PC-9 (cell line): ENCODE measurements around the gene CATSPERB. TPM values are rescaled to one million over a fixed set of nuclear protein-coding genes. Genes with fewer than 3 reads are reported as not detected.
"Not testable (repeated sequence)": the region's sequence is repeated elsewhere in the genome, so short reads cannot be mapped to it uniquely, and the experiment has no call there.

Source experiments
- BruUV-seq: library from RNA; stranded (reverse); fragments of 400-500 nt; replicated peaks from 2 replicates; lab custom pipeline; 2021; lab: Mats Ljungman, UMichigan
- CTCF ChIA-PET: fragments of 300-600 bp; sonication (Branson Sonifier 250); formaldehyde crosslinking; loops from one replicate; lab custom pipeline; 2022; ENCODE audit warnings: antibody characterized with exemption; lab: Charles Lee
- POLR2A ChIA-PET: fragments of 300-600 bp; sonication (Branson Sonifier 250); formaldehyde crosslinking; loops from one replicate; lab custom pipeline; 2022; ENCODE audit warnings: antibody characterized with exemption; ENCODE audit not compliant: unreplicated experiment; lab: Charles Lee
- DNase-seq, 2 experiments: peaks; one replicate each; pipeline versions ENCODE4 v3.0.0 to v3.0.0-alpha.2; 2015 to 2022; ENCODE audit warnings: mixed read lengths in 1 of 2
- H2AFZ ChIP-seq: fragments of 200-600 bp; sonication (generic); 2 replicates; pipeline ENCODE4 v1.8.1; 2017; ENCODE audit warnings: antibody characterized with exemption
- H3F3A ChIP-seq: fragments of 200-600 bp; sonication (generic); 2 replicates; pipeline ENCODE4 v1.8.1; 2017; ENCODE audit warnings: antibody characterized with exemption, mild to moderate bottlenecking, low read depth; ENCODE audit not compliant: insufficient read depth
- H3K27ac ChIP-seq: fragments of 200-600 bp; sonication (generic); 2 replicates; pipeline ENCODE4 v1.6.1; 2016; ENCODE audit warnings: mixed run types
- H3K27me3 ChIP-seq: fragments of 200-600 bp; sonication (generic); 2 replicates; pipeline ENCODE4 v1.6.1; 2016; ENCODE audit warnings: low read depth, mixed run types; ENCODE audit not compliant: insufficient read depth
- H3K36me3 ChIP-seq: fragments of 200-600 bp; sonication (generic); 2 replicates; pipeline ENCODE4 v1.6.1; 2016; ENCODE audit warnings: low read depth, mixed run types
- H3K4me1 ChIP-seq: fragments of 200-600 bp; sonication (generic); replicated peaks from 2 replicates; pipeline ENCODE4 v1.6.1; 2016; ENCODE audit warnings: mixed run types; ENCODE audit not compliant: insufficient read depth
- H3K4me2 ChIP-seq: fragments of 200-600 bp; sonication (generic); 2 replicates; pipeline ENCODE4 v1.6.1; 2017; ENCODE audit warnings: mixed run types
- H3K4me3 ChIP-seq: fragments of 200-600 bp; sonication (generic); 2 replicates; pipeline ENCODE4 v1.6.1; 2016; ENCODE audit warnings: mixed run types
- H3K79me2 ChIP-seq: fragments of 200-600 bp; sonication (generic); 2 replicates; pipeline ENCODE4 v1.6.1; 2017; ENCODE audit warnings: low read depth, mixed run types
- H3K9me2 ChIP-seq: fragments of 200-600 bp; sonication (generic); 2 replicates; pipeline ENCODE4 v1.8.1; 2017; ENCODE audit warnings: mild to moderate bottlenecking; ENCODE audit not compliant: insufficient read depth
- H3K9me3 ChIP-seq: fragments of 200-600 bp; sonication (generic); 2 replicates; pipeline ENCODE4 v1.8.1; 2016; ENCODE audit warnings: low read depth; ENCODE audit not compliant: insufficient read depth
- H4K20me1 ChIP-seq: fragments of 200-600 bp; sonication (generic); 2 replicates; pipeline ENCODE4 v1.8.1; 2017; ENCODE audit not compliant: insufficient read depth
- EZH2 ChIP-seq: fragments of 200-600 bp; sonication (generic); IDR thresholded peaks from 2 replicates; pipeline ENCODE4 v1.8.0; 2017; ENCODE audit warnings: antibody characterized with exemption, low read depth
- intact Hi-C: fragments of 100-400 bp; cut with micrococcal nuclease; formaldehyde crosslinking; loops from one replicate; pipeline ENCODE4 v1.10.0; 2022; ENCODE audit not compliant: unreplicated experiment
- total RNA-seq: library from RNA; stranded (reverse); gene quantifications from 2 replicates; pipeline ENCODE4 v1.2.3, GENCODE V29; 2021
- TF ChIP-seq, protein P1 (sequence below): fragments of 200-600 bp; sonication (generic); conservative IDR thresholded peaks from 2 replicates; pipeline ENCODE4 v1.6.1; 2017; ENCODE audit warnings: mixed run types, antibody characterized with exemption, mild to moderate bottlenecking, moderate library complexity

Gene CATSPERB
- total RNA-seq, 1 experiment from 2014 or later, result not detected

DNA sequence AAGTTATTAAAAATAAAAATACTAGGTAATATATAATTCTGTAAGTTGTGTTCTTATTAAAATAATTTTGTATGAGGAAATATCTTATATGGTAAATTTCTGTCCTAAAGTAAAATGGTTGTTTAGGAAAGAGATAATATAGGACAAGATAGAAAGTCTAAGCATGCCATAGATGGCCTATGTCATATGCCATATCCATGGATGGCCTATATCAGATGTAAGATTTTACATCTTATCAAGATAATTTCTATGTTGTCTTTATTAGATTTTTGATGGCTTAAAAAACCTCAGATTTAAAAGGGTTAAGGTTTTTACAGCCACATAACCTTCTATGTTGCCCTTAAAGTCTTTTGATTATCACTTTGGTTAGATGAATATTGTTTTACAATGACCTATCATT is 52.6 kb downstream of the CATSPERB start:
- no peaks in the 10 kb centered on the region for H3K27me3 ChIP-seq

DNA sequence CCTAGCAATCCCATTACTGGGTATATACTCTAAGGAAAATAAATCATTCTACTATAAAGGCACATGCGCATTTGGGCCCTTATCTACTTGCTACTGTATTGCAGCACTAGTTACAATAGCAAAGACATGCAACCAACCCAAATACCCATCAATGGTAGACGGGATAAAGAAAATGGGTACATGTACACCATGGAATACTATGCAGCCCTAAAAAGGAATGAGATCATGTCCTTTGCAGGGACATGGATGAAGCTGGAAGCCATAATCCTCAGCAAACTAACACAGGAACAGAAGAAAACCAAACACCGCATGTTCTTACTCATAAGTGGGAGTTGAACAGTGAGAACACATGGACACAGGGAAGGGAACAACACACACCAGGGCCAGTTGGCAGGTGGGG is 54.2 kb downstream of the CATSPERB start:
- POLR2A ChIA-PET, H3K9me2 ChIP-seq, H3K27me3 ChIP-seq, H3F3A ChIP-seq, intact Hi-C loops, H3K79me2 ChIP-seq, BruUV-seq, H4K20me1 ChIP-seq, H2AFZ ChIP-seq, CTCF ChIA-PET, H3K4me1 ChIP-seq, H3K36me3 ChIP-seq, H3K4me3 ChIP-seq, H3K27ac ChIP-seq, H3K9me3 ChIP-seq, H3K4me2 ChIP-seq, DNase-seq: not testable (repeated sequence)

More for the DNA sequence above, 52.6 kb downstream of the CATSPERB start:
- intact Hi-C loops, result no loop called here
- H2AFZ ChIP-seq, result no peak overlapping the region
- no peak for TF ChIP-seq EZH2
- TF ChIP-seq, protein P1, sequence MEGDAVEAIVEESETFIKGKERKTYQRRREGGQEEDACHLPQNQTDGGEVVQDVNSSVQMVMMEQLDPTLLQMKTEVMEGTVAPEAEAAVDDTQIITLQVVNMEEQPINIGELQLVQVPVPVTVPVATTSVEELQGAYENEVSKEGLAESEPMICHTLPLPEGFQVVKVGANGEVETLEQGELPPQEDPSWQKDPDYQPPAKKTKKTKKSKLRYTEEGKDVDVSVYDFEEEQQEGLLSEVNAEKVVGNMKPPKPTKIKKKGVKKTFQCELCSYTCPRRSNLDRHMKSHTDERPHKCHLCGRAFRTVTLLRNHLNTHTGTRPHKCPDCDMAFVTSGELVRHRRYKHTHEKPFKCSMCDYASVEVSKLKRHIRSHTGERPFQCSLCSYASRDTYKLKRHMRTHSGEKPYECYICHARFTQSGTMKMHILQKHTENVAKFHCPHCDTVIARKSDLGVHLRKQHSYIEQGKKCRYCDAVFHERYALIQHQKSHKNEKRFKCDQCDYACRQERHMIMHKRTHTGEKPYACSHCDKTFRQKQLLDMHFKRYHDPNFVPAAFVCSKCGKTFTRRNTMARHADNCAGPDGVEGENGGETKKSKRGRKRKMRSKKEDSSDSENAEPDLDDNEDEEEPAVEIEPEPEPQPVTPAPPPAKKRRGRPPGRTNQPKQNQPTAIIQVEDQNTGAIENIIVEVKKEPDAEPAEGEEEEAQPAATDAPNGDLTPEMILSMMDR, result no peak
- H3K4me1 ChIP-seq, result no peaks in the 10 kb centered on the region
- POLR2A ChIA-PET, result no interaction called here
- no peak overlapping the region for H3K4me2 ChIP-seq
- H3K36me3 ChIP-seq, result no peaks in the 10 kb centered on the region
- CTCF ChIA-PET, result no interaction called here
- DNase-seq, result no peak
- H3F3A ChIP-seq, result no peaks in the 10 kb centered on the region
- BruUV-seq, result no TSS peak
- H3K9me3 ChIP-seq, result no peaks in the 10 kb centered on the region
- no peaks in the 10 kb centered on the region for H3K79me2 ChIP-seq
- no peaks in the 10 kb centered on the region for H4K20me1 ChIP-seq
- no peak overlapping the region for H3K27ac ChIP-seq
- no peaks in the 10 kb centered on the region for H3K9me2 ChIP-seq
- H3K4me3 ChIP-seq, result no peak overlapping the region

DNA sequence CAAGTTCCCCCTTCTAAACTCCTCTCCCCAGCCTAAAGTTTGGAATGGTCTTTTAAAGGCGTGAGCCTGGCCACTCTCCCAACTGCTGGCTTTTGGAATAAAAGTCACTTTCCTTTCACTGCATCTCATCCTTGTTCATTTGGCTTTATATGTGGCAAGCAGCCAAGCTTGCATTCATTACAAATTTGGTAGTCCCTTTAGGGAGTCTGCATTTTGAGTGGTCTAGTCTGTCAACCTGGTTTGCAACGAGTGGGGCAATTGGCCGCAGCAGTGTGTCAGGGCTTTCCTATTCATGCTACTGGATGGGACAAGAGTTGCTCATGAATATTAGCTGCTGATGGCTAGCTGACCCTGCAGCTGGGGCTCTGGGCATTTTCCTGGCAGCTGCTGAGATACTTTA is 57.0 kb downstream of the CATSPERB start:
- H3K4me2 ChIP-seq, result no peak overlapping the region
- BruUV-seq, result no TSS peak
- no peaks in the 10 kb centered on the region for H3F3A ChIP-seq
- no peaks in the 10 kb centered on the region for H3K27me3 ChIP-seq
- intact Hi-C loops, result no loop called here
- TF ChIP-seq, protein P1, result no peak
- no peak for TF ChIP-seq EZH2
- no peaks in the 10 kb centered on the region for H3K9me2 ChIP-seq
- H3K36me3 ChIP-seq, result no peaks in the 10 kb centered on the region
- H3K4me1 ChIP-seq, result no peaks in the 10 kb centered on the region
- no peak overlapping the region for H2AFZ ChIP-seq
- POLR2A ChIA-PET, result no interaction called here
- no peak overlapping the region for H3K4me3 ChIP-seq
- no peak for DNase-seq
- H3K9me3 ChIP-seq, result no peaks in the 10 kb centered on the region
- CTCF ChIA-PET, result no interaction called here
- H3K27ac ChIP-seq, result no peak overlapping the region
- no peaks in the 10 kb centered on the region for H3K79me2 ChIP-seq
- no peaks in the 10 kb centered on the region for H4K20me1 ChIP-seq

DNA sequence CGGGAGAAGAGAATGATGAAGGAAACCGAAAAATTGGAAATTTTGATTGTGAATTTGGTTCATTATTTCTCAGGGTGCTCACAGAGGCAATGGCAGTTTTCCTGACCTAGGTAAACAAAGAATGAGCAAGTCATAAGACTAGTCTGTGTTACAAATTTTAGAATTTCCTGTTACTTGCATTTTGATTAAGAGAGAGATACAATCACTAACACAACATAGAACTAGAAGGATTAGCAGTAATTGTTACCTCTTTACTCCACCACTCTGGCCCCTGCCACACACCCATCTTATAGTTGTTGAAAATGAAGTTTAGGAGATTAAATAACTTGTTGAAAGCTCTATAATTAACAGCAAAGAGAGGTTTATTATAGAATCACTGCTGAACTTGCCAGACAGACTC is 62.0 kb downstream of the CATSPERB start:
- TF ChIP-seq EZH2, result no peak
- TF ChIP-seq, protein P1, result no peak
- POLR2A ChIA-PET, result no interaction called here
- intact Hi-C loops, result no loop called here

DNA sequence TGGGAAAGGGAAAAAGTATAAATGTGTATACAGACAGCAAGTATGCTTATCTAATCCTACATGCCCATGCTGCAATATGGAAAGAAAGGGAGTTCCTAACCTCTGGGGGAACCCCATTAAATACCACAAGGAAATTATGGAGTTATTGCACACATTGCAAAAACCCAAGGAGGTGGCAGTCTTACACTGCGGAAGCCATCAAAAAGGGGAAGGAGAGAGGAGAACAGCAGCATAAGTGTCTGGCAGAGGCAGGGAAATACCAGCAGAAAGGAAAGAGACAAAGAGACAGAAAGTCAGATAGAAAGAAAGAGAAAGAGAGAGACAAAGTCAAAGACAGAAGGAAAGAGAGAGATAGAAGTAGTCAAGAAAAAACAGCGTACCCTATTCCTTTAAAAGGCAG is 64.8 kb downstream of the CATSPERB start:
- H3F3A ChIP-seq, H3K79me2 ChIP-seq, H3K4me3 ChIP-seq, DNase-seq, BruUV-seq, H3K36me3 ChIP-seq, H4K20me1 ChIP-seq, H2AFZ ChIP-seq, H3K27ac ChIP-seq, H3K9me3 ChIP-seq, CTCF ChIA-PET, H3K9me2 ChIP-seq, POLR2A ChIA-PET, H3K27me3 ChIP-seq, H3K4me2 ChIP-seq, intact Hi-C loops, H3K4me1 ChIP-seq: not testable (repeated sequence)

More for the DNA sequence above, 62.0 kb downstream of the CATSPERB start:
- Histone ChIP-seq H2AFZ (no peak overlapping the region), H3K36me3 (no peaks in the 10 kb centered on the region), H3F3A (no peaks in the 10 kb centered on the region), H3K9me2 (no peaks in the 10 kb centered on the region), H3K4me3 (no peak overlapping the region), H3K27ac (no peak overlapping the region), H3K79me2 (no peaks in the 10 kb centered on the region), H3K9me3 (no peaks in the 10 kb centered on the region), H3K4me2 (no peak overlapping the region), H3K27me3 (no peaks in the 10 kb centered on the region), H3K4me1 (no peaks in the 10 kb centered on the region), H4K20me1 (no peaks in the 10 kb centered on the region)
- DNase-seq, result no peak
- BruUV-seq, result no TSS peak
- CTCF ChIA-PET, result no interaction called here
